ENCODE measurements around the gene PPDPF.
"Not testable (repeated sequence)": the region's sequence is repeated elsewhere in the genome, so short reads cannot be mapped to it uniquely, and the experiment has no call there.

PPDPF gene

DNA sequence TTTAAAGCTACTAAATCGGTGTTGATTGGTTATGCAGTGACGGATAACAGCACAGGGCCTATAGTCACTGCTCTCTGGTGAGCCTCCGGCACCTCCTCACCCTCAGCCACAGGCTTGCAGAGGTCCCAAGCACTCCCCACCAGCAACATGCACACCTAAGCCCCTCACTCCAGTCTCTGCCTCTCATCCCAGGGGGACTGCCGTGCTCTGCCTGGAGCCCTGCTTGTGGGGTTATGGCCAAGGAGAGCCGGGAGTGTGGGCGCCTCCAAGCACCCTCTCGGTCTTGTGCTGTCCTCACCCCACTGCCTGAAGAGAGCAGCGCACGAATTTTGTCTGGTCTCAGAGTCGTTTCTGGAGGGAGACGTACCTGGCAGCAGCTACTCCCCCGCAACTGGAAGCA lies 14.8 kb upstream of the PPDPF start:
- no peak for TF ChIP-seq CTCF (IDR thresholded peaks at IDR 0.05; ENCODE audit: insufficient read depth, low read depth, low read length, missing control alignments)
- no peak overlapping the region for H3K4me3 ChIP-seq (ENCODE audit: low read depth, low read length)
- no peak for DNase-seq (ENCODE audit: low read depth)

- DNase-seq (ENCODE audit: low read depth) = no peak
Measured at GRCh38 chr20:63507083-63507743, 13.4 kb upstream of the PPDPF start.

GRCh38 chr20:63508072-63508768 lies 12.3 kb upstream of the PPDPF start:
- TF ChIP-seq CTCF (IDR thresholded peaks at IDR 0.05; ENCODE audit: insufficient read depth, low read depth, low read length, missing control alignments) = no peak
- no peak overlapping the region for H3K4me3 ChIP-seq (ENCODE audit: low read depth, low read length)
- DNase-seq (ENCODE audit: low read depth) = no peak

More at GRCh38 chr20:63507083-63507743, 13.4 kb upstream of the PPDPF start:
- no peak for TF ChIP-seq CTCF (IDR thresholded peaks at IDR 0.05; ENCODE audit: insufficient read depth, low read depth, low read length, missing control alignments)
- H3K4me3 ChIP-seq (ENCODE audit: low read depth, low read length) = no peak overlapping the region

- H3K4me3 ChIP-seq (ENCODE audit: low read depth, low read length) = no peak overlapping the region
- no peak for DNase-seq (ENCODE audit: low read depth)
- no peak for TF ChIP-seq CTCF (IDR thresholded peaks at IDR 0.05; ENCODE audit: insufficient read depth, low read depth, low read length, missing control alignments)
Measured at GRCh38 chr20:63509088-63509564, 11.4 kb upstream of the PPDPF start.

DNA sequence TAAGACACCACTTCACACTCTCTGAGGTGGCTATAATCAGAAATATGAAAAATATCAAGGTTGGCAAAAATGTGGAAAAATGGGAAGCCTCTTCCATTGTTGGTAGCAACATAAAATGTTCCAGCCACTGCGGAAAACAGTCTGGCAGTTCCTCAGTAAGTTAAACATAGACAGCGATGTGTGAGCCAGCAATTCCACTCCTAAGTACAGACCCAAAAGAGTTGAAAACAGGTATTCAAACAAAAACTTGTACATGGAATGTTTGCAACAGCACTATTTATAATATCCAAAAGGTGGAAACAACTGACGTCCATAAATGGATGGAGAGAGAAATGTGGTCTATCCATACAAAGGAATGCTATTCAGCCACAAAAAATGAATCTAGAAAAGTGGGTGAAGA lies 7.4 kb upstream of the PPDPF start:
- no peak for DNase-seq (ENCODE audit: low read depth)
- no peak overlapping the region for H3K4me3 ChIP-seq (ENCODE audit: low read depth, low read length)
- no peak for TF ChIP-seq CTCF (IDR thresholded peaks at IDR 0.05; ENCODE audit: insufficient read depth, low read depth, low read length, missing control alignments)

DNA sequence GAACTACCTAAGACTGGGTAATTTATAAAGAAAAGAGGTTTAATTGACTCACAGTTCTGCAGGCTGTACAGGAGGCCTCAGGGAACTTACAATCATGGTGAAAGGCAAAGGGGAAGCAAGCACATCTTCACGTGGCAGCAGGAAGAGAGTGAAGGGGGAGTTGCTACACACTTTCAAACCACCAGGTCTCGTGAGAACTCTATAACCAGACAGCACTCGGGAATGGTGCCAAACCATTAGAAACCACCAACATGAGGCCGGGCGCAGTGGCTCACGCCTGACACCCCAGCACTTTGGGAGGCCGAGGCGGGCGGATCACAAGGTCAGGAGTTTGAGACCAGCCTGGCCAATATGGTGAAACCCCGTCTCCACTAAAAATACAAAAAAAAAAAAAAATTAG lies 6.0 kb upstream of the PPDPF start:
- H3K4me3 ChIP-seq (ENCODE audit: low read depth, low read length) = not testable (repeated sequence)
- DNase-seq (ENCODE audit: low read depth) = peak; percentile 38

DNA sequence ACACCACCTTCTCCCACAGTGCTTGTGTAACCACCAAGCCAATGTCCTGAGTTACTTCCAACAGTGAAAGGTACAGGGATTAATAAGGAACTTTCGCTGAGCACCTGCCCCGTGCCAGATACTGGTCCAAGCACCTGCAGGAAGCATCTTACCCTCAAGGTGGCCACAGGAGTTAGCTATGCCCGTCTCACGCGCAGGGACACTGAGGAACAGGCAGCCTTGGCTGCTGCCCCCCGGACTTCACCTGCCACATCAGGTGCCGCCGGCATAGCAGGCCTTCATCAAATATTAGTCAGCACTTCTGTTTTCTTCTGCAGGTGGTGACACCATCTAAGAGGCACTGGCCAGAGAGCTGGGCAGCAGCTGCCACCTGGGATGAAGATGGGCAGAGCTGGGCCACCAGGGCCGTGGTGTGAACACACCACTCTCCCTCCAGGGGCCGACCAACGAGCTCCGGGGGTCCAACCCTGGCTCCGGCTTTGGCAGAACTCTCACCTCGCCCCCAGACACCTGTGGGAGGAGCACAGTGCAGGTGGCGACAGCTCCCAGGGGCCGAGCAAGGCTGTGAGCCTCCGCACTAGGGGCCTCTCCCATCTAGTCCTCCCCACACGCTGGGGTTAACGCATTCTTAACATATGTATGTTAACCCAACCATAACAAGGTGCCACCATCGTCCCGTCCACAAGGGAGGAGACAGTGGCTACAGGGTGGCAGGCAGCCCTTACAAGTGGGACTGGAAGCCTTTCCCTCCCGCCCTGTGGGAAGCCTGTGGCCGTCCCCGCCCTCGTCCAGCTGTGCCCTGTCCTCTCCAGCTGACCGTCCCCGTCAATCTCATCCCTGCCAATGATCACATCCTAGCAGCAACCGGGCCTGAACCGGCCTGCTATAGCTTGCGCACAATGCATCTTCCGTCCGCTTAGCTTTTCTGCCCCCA lies 2.9 kb upstream of the PPDPF start:
- DNase-seq (ENCODE audit: low read depth) = no peak
- TF ChIP-seq CTCF (IDR thresholded peaks at IDR 0.05; ENCODE audit: insufficient read depth, low read depth, low read length, missing control alignments) = no peak
- no peak overlapping the region for H3K4me3 ChIP-seq (ENCODE audit: low read depth, low read length)
